ENCODE results near the gene ANGPTL8. TPM values are rescaled to one million over a fixed set of nuclear protein-coding genes. Genes with fewer than 3 reads are reported as not detected.

The ANGPTL8 gene
- total RNA-seq, 1 donor from 2014 or later: not detected

DNA sequence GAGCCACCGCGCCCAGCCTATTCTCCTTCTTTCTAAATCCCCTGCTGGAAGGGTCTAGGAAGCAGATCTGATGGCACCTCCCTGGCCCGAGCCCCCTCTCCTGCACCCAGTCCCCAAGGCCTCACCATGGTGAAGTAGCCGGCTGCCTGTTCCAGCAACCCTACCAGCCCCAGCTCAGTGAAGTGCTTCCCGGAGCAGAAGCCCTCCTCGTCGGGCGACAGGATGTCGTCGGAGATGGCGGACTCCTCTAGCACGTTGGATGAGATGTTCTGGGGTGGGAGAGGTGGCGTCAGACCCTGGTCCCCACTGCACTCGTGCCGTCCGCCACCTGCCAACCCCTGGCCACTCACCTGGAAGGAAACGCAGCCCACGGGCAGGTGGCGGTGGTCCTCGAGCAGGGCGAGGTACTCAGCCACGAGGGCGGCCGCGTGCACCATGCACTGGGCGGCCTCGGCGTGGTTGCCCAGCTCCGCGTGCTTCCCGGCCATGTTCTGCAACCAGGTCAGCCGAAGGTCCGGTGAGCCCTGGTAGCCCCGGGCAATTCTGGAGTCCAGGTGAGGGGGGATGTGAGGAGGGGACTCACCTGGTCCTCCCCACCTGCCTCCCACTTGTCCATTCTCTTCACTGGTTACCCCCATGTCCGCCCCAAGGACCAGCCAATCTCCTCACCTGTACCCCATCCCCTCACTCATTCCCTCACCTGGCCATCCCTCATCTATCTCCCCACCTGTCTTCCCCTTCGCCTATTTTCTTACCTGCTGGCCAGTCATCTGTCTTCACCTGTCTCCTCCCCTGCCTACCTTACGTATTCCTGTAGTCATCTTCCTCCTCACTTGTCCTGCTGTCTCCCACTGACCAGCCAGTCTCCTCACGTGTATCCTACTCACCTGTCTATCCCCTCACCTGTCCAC lies 30.6 kb upstream of the ANGPTL8 start:
- DNase-seq (ENCODE audit: low read depth): no peak
- no peak overlapping the region for H3K4me3 ChIP-seq (ENCODE audit: low read depth, low read length)
- TF ChIP-seq, protein P1, sequence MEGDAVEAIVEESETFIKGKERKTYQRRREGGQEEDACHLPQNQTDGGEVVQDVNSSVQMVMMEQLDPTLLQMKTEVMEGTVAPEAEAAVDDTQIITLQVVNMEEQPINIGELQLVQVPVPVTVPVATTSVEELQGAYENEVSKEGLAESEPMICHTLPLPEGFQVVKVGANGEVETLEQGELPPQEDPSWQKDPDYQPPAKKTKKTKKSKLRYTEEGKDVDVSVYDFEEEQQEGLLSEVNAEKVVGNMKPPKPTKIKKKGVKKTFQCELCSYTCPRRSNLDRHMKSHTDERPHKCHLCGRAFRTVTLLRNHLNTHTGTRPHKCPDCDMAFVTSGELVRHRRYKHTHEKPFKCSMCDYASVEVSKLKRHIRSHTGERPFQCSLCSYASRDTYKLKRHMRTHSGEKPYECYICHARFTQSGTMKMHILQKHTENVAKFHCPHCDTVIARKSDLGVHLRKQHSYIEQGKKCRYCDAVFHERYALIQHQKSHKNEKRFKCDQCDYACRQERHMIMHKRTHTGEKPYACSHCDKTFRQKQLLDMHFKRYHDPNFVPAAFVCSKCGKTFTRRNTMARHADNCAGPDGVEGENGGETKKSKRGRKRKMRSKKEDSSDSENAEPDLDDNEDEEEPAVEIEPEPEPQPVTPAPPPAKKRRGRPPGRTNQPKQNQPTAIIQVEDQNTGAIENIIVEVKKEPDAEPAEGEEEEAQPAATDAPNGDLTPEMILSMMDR (IDR thresholded peaks at IDR 0.05; ENCODE audit: insufficient read depth, low read length, poor library complexity, severe bottlenecking): no peak
- peaks cover 2% of the 10 kb centered on the region for H3K36me3 ChIP-seq (ENCODE audit: control insufficient read depth, insufficient read depth, low read length)
- no peaks in the 10 kb centered on the region for H3K27me3 ChIP-seq (ENCODE audit: control insufficient read depth, insufficient read depth, low read length)

DNA sequence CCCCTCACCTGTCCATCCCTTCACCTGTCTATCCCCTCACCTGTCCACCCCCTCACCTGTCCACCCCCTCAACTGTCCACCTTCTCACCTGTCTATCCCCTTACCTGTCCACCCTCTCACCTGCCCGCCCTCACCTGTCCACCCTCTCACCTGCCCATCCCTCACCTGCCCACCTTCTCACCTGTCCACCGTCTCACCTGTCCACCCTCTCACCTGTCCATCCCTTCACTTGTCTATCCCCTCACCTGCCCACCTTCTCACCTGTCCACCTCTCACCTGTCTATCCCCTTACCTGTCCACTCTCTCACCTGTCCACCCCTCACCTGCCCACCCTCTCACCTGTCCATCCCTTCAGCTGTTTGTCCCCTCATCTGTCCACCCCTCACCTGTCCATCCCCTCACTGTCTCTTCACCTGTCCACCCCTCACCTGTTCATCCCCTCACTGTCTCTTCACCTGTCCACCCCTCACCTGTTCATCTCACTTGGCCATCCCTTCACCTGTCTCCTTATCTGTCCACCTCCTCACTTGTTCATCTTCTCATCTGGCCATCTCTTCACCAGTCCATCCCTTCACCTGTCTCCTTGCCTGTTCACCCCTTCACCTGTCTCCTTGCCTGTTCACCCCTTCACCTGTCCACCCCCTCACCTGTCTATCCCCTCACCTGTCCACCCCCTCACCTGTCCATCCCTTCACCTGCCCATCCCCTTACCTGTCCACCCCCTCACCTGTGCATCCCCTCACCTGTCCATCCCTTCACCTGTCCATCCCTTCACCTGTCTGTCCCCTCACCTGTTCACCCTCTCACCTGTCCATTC lies 29.4 kb upstream of the ANGPTL8 start:
- TF ChIP-seq, protein P1 (IDR thresholded peaks at IDR 0.05; ENCODE audit: insufficient read depth, low read length, poor library complexity, severe bottlenecking): no peak
- Histone ChIP-seq H3K27me3 (ENCODE audit: control insufficient read depth, insufficient read depth, low read length) (no peaks in the 10 kb centered on the region), H3K36me3 (ENCODE audit: control insufficient read depth, insufficient read depth, low read length) (peaks cover 3% of the 10 kb centered on the region), H3K4me3 (ENCODE audit: low read depth, low read length) (no peak overlapping the region)
- DNase-seq (ENCODE audit: low read depth): no peak

DNA sequence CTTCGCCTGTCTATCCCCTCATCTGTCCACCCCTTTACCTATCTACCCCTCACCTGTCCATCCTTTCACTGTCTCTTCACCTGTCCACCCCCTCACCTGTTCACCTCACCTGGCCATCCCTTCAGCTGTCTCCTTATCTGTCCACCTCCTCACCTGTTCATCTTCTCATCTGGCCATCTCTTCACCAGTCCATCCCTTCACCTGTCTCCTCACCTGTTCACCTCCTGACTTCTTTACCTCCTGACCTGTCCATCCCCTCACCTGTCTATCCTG lies 28.8 kb upstream of the ANGPTL8 start:
- peaks cover 3% of the 10 kb centered on the region for H3K36me3 ChIP-seq (ENCODE audit: control insufficient read depth, insufficient read depth, low read length)
- TF ChIP-seq, protein P1 (IDR thresholded peaks at IDR 0.05; ENCODE audit: insufficient read depth, low read length, poor library complexity, severe bottlenecking): no peak
- H3K4me3 ChIP-seq (ENCODE audit: low read depth, low read length): no peak overlapping the region
- no peak for DNase-seq (ENCODE audit: low read depth)
- H3K27me3 ChIP-seq (ENCODE audit: control insufficient read depth, insufficient read depth, low read length): no peaks in the 10 kb centered on the region

DNA sequence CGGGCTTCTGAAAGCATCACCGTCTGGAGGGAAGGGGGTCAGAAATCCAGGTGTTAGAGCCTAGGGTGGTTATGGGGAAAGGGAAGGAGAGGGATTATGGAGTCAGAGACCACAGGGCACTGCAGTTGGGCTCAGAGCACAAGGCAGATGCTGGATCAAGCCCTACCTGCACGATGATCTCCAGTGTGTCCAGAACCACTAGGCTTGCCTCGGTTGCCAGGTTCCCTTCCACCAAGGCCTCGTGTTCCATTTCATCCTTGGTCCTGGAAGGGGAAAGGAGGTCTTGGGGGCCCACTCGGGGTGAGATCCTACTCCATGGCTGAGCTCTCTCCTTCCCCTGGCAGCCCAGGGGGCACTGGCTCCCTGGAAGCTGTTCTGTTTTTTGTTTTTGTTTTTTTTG lies 25.0 kb upstream of the ANGPTL8 start:
- TF ChIP-seq, protein P1 (IDR thresholded peaks at IDR 0.05; ENCODE audit: insufficient read depth, low read length, poor library complexity, severe bottlenecking): no peak
- no peaks in the 10 kb centered on the region for H3K27me3 ChIP-seq (ENCODE audit: control insufficient read depth, insufficient read depth, low read length)
- H3K4me3 ChIP-seq (ENCODE audit: low read depth, low read length): no peak overlapping the region
- no peak for DNase-seq (ENCODE audit: low read depth)
- peaks cover 3% of the 10 kb centered on the region for H3K36me3 ChIP-seq (ENCODE audit: control insufficient read depth, insufficient read depth, low read length)

DNA sequence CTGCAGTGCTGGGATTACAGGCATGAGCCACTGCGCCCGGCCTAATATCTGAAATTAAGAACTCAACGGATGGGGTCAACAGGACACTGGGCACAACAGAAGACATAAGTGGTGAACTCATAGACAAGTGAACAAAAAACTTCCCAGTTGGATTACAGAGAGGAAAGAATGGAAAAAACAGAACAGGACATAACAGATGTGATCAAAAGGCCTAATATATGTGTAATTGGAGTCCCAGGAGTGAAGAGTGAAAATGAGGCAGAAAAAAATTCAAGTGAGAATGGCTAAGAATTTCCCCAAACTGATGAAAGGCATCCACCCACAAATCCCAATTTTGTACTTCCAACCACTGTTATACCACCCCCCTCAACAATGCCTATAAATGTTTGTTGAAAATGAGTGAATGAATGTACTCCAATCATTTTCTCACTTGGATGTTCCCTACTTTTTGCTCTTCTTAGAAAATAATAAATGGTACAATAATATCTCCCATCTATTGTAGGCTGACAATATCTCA lies 18.3 kb upstream of the ANGPTL8 start:
- no peaks in the 10 kb centered on the region for H3K27me3 ChIP-seq (ENCODE audit: control insufficient read depth, insufficient read depth, low read length)
- TF ChIP-seq, protein P1 (IDR thresholded peaks at IDR 0.05; ENCODE audit: insufficient read depth, low read length, poor library complexity, severe bottlenecking): no peak
- no peaks in the 10 kb centered on the region for H3K36me3 ChIP-seq (ENCODE audit: control insufficient read depth, insufficient read depth, low read length)

More for the DNA sequence above, 18.3 kb upstream of the ANGPTL8 start:
- DNase-seq (ENCODE audit: low read depth): no peak
- no peak overlapping the region for H3K4me3 ChIP-seq (ENCODE audit: low read depth, low read length)

All from kidney epithelial cell (primary cell).